Panc1 (cell line): ENCODE measurements around the gene CLCNKA. TPM values are rescaled to one million over a fixed set of nuclear protein-coding genes. Genes with fewer than 3 reads are reported as not detected.
"Not testable (repeated sequence)": the region's sequence is repeated elsewhere in the genome, so short reads cannot be mapped to it uniquely, and the experiment has no call there.

Source experiments
- ATAC-seq: fragments of 200-7000 bp; cut with Tn5 transposase; 2 replicates; pipeline ENCODE4 v1.9.1; 2020; ENCODE audit warnings: mild to moderate bottlenecking, moderate library complexity
- BruUV-seq: library from RNA; stranded (reverse); fragments of 400-500 nt; replicated peaks from 2 replicates; lab custom pipeline; 2021; lab: Mats Ljungman, UMichigan
- CTCF ChIA-PET: fragments of 300-600 bp; sonication (Branson Sonifier 250); formaldehyde crosslinking; loops from one replicate; lab custom pipeline; 2022; ENCODE audit warnings: antibody characterized with exemption; lab: Charles Lee
- POLR2A ChIA-PET: fragments of 300-600 bp; sonication (Branson Sonifier 250); formaldehyde crosslinking; loops from one replicate; lab custom pipeline; 2022; ENCODE audit warnings: antibody characterized with exemption; lab: Charles Lee
- DNase-seq: peaks from one replicate; pipeline ENCODE4 v3.0.0-alpha.2; 2010; ENCODE audit warnings: low read depth, low spot score
- H3K27ac ChIP-seq: 2 replicates; pipeline ENCODE4 v1.5.1; 2011; ENCODE audit warnings: mild to moderate bottlenecking, low read length, inconsistent platforms
- H3K27me3 ChIP-seq: fragments of 200-500 bp; sonication (Bioruptor generic); 2 replicates; pipeline ENCODE4 v1.6.0; 2014; ENCODE audit warnings: low read length, inconsistent platforms; ENCODE audit not compliant: control insufficient read depth, insufficient read depth
- H3K36me3 ChIP-seq: fragments of 200-500 bp; sonication (Bioruptor generic); 2 replicates; pipeline ENCODE4 v1.5.1; 2014; ENCODE audit warnings: inconsistent platforms, mild to moderate bottlenecking, low read length, moderate library complexity; ENCODE audit not compliant: control insufficient read depth, insufficient read depth
- H3K4me1 ChIP-seq: 2 replicates; pipeline ENCODE4 v1.5.1; 2011; ENCODE audit warnings: inconsistent platforms, mild to moderate bottlenecking, low read length, moderate library complexity; ENCODE audit not compliant: control insufficient read depth, insufficient read depth
- H3K4me3 ChIP-seq, 2 experiments: 2 replicates each; pipeline ENCODE4 v1.5.1; 2011 to 2012; ENCODE audit warnings: low read depth in 2 of 2, low read length in 2 of 2, mild to moderate bottlenecking in 2 of 2, inconsistent platforms in 1 of 2, moderate library complexity in 1 of 2
- H3K9me3 ChIP-seq: fragments of 200-500 bp; sonication (Bioruptor generic); 2 replicates; pipeline ENCODE4 v1.5.1; 2014; ENCODE audit warnings: low read depth, mild to moderate bottlenecking, inconsistent platforms, low read length, moderate library complexity; ENCODE audit not compliant: control insufficient read depth, insufficient read depth
- CTCF ChIP-seq: fragments of 450-650 bp; IDR thresholded peaks from 2 replicates; pipeline ENCODE4 v1.5.1; 2017; ENCODE audit warnings: mild to moderate bottlenecking
- POLR2AphosphoS5 ChIP-seq: IDR thresholded peaks from 2 replicates; pipeline ENCODE4 v1.6.1; 2012; ENCODE audit warnings: mild to moderate bottlenecking, low read depth, low read length, moderate library complexity
- REST ChIP-seq, 2 experiments: IDR thresholded peaks; 2 replicates each; pipeline ENCODE4 v1.6.1; 2011 to 2012; ENCODE audit warnings: low read depth in 2 of 2, control low read depth in 1 of 2, low read length in 1 of 2, mild to moderate bottlenecking in 1 of 2, moderate library complexity in 1 of 2; ENCODE audit not compliant: insufficient read depth in 1 of 2
- SIN3A ChIP-seq: IDR thresholded peaks from 2 replicates; pipeline ENCODE4 v1.6.1; 2012; ENCODE audit warnings: low read depth, mild to moderate bottlenecking, low read length, moderate library complexity, borderline replicate concordance; ENCODE audit not compliant: insufficient read depth
- TCF7L2 ChIP-seq: IDR thresholded peaks from 2 replicates; pipeline ENCODE4 v1.6.1; 2011; ENCODE audit warnings: mild to moderate bottlenecking, low read depth, low read length, inconsistent platforms
- in situ Hi-C: cut with HindIII; loops from 2 replicates; pipeline ENCODE4 v1.10.0; 2016; ENCODE audit warnings: low sequenced_read_pairs, low pct_unique_long_range_greater_than_20kb
- intact Hi-C: fragments of 100-400 bp; cut with micrococcal nuclease; formaldehyde crosslinking; loops from one replicate; pipeline ENCODE4 v1.10.0; 2022; ENCODE audit not compliant: unreplicated experiment
- total RNA-seq: library from RNA; stranded (reverse); gene quantifications from one replicate; pipeline ENCODE4 v1.2.1, GENCODE V29; 2021; ENCODE audit not compliant: unreplicated experiment

Gene CLCNKA
- total RNA-seq, 1 experiment from 2014 or later, result 0.57 TPM

DNA sequence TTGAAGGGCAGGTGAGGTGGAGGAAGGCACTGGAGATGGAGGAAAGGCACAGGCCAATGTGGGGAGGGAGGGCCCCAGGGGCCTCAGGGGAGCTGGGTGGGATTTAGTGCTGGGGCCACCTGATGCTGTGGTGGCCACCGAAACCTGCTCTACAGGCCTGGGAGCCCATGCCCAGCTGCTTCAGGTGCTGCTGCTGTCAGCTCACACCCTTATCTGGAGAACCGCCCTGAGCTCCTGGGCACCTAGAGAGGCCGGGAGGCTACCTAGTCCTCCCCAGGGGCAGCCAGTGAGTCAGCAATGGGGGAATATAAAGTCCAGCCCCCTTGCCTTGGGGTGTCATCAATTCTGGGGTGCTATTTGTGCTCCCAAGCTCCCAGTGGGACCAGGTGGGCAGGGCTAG lies 39.4 kb downstream of the CLCNKA start:
- no peak overlapping the region for H3K4me3 ChIP-seq
- ATAC-seq, result no peak
- no peaks in the 10 kb centered on the region for H3K9me3 ChIP-seq
- H3K27ac ChIP-seq, result no peak overlapping the region
- H3K36me3 ChIP-seq, result no peaks in the 10 kb centered on the region
- no peak for TF ChIP-seq POLR2AphosphoS5
- no peak for TF ChIP-seq REST (IDR thresholded peaks at IDR 0.05; ENCODE audit: insufficient read depth in 1 of 2, low read depth in 2 of 2, low read length in 1 of 2)
- TF ChIP-seq SIN3A, result no peak
- no peak for TF ChIP-seq TCF7L2
- no peak for TF ChIP-seq CTCF
- no TSS peak for BruUV-seq
- no peaks in the 10 kb centered on the region for H3K4me1 ChIP-seq
- DNase-seq, result no peak
- ChIA-PET CTCF (no interaction called here), POLR2A (no interaction called here)
- intact Hi-C loops, result no loop called here
- H3K27me3 ChIP-seq, result no peaks in the 10 kb centered on the region
- in situ Hi-C loops, result no loop called here

DNA sequence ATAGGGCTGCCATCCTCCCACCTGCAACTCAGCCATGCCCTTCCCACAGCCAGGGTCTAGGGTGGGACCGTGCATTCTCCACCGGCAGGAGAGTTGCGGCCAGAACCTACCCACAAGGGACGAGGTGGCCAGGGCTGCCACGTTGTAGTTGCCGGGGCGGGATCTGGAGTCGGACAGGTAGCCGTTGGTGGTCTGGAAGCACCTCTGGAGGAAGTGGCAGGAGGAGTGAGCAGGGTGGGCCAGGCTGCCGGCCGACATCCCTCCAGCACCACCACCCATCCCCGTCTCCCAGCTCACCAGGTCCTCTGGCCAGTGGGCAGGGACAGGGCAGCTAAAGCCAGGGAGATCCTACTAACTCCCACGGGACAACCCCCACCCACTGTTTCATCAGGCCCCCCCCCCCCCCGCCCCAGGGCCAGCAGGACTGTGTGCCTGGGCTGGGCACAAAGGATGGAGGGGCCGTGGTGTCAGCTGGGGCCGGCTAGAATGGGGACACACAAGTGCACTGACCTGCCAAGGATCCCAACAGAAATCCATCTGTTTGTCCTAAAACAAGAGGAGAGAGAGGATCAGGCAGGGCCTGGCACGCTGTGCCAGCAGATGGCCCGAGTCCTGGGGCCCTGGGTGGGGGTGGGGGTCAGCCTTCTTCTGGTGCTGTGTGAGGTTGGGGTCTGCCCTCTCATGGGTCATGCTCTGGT lies 40.3 kb downstream of the CLCNKA start:
- H3K27ac ChIP-seq, POLR2A ChIA-PET, H3K27me3 ChIP-seq, H3K4me3 ChIP-seq, H3K9me3 ChIP-seq, intact Hi-C loops, ATAC-seq, DNase-seq, BruUV-seq, in situ Hi-C loops, H3K4me1 ChIP-seq, CTCF ChIA-PET, H3K36me3 ChIP-seq: not testable (repeated sequence)

- H3K4me1 ChIP-seq, DNase-seq, POLR2A ChIA-PET, H3K9me3 ChIP-seq, H3K36me3 ChIP-seq, in situ Hi-C loops, CTCF ChIA-PET, H3K27me3 ChIP-seq, intact Hi-C loops, H3K4me3 ChIP-seq, BruUV-seq, ATAC-seq, H3K27ac ChIP-seq: not testable (repeated sequence)
Observed at GRCh38 chr1:16062687-16063075, 40.8 kb downstream of the CLCNKA start.
